GM12878 (cell line): ENCODE results near the gene TNFRSF8. TPM values are rescaled to one million over a fixed set of nuclear protein-coding genes. Genes with fewer than 3 reads are reported as not detected.

ENCODE experiments used
- ATAC-seq: fragments of 200-7000 bp; cut with Tn5 transposase; 3 replicates; pipeline ENCODE4 v1.9.1; 2020; ENCODE audit warnings: mild to moderate bottlenecking, moderate library complexity
- BruUV-seq: library from RNA; stranded (reverse); fragments of 400-500 nt; replicated peaks from 2 replicates; lab custom pipeline; 2021; lab: Mats Ljungman, UMichigan
- CTCF ChIA-PET: fragments of 300-600 bp; sonication (Branson Sonifier 250); formaldehyde crosslinking; extraction: SDS; loops from one replicate; lab custom pipeline; 2021; ENCODE audit warnings: inconsistent platforms; lab: Yijun Ruan, JAX
- POLR2A ChIA-PET: fragments of 350-600 bp; formaldehyde crosslinking; extraction: SDS; loops from one replicate; lab custom pipeline; 2021; ENCODE audit warnings: inconsistent platforms; lab: Charles Lee
- RAD21 ChIA-PET: fragments of 300-600 bp; sonication (Branson Sonifier 250); formaldehyde crosslinking; loops from one replicate; lab custom pipeline; 2023; ENCODE audit warnings: antibody characterized with exemption; ENCODE audit not compliant: unreplicated experiment; lab: Charles Lee
- SMC1A ChIA-PET: fragments of 300-600 bp; sonication (Branson Sonifier 250); formaldehyde crosslinking; loops from one replicate; lab custom pipeline; 2023; ENCODE audit not compliant: unreplicated experiment, uncharacterized antibody; lab: Charles Lee
- DNase-seq: peaks from one replicate; pipeline ENCODE4 v3.0.0-alpha.2; 2011; ENCODE audit warnings: low read depth, low spot score
- FAIRE-seq: peaks from 3 replicates; lab custom pipeline; 2011; peaks lifted over from hg19 to GRCh38; lab: Jason Lieb, UNC
- H2AFZ ChIP-seq: 2 replicates; pipeline ENCODE4 v1.6.0; 2011; ENCODE audit warnings: low read depth, low read length, control low read depth; ENCODE audit not compliant: control insufficient read depth
- H3K27ac ChIP-seq: 2 replicates; pipeline ENCODE4 v1.5.1; 2011; ENCODE audit warnings: control low read depth; ENCODE audit not compliant: control insufficient read depth, insufficient read depth
- H3K27me3 ChIP-seq, 2 experiments: replicated peaks in 1 of 2; 2 replicates each; pipeline versions ENCODE4 v1.6.0 to v1.6.1; 2011; ENCODE audit warnings: low read length in 1 of 2; ENCODE audit not compliant: control insufficient read depth in 2 of 2, insufficient read depth in 2 of 2
- H3K36me3 ChIP-seq, 2 experiments: 2 replicates each; pipeline ENCODE4 v1.5.1; 2011; ENCODE audit warnings: low read length in 1 of 2; ENCODE audit not compliant: control insufficient read depth in 2 of 2, insufficient read depth in 2 of 2
- H3K4me1 ChIP-seq: 2 replicates; pipeline ENCODE4 v1.6.1; 2011; ENCODE audit warnings: mild to moderate bottlenecking, low read length, moderate library complexity, mixed read lengths; ENCODE audit not compliant: control insufficient read depth, insufficient read depth
- H3K4me2 ChIP-seq: 2 replicates; pipeline ENCODE4 v1.6.0; 2011; ENCODE audit warnings: control low read depth; ENCODE audit not compliant: control insufficient read depth, insufficient read depth
- H3K4me3 ChIP-seq: fragments of 200-600 bp; sonication (generic); 2 replicates; pipeline ENCODE4 v1.5.1; 2016
- H3K79me2 ChIP-seq: 2 replicates; pipeline ENCODE4 v1.6.0; 2011; ENCODE audit warnings: low read length; ENCODE audit not compliant: control insufficient read depth, insufficient read depth
- H3K9ac ChIP-seq: 2 replicates; pipeline ENCODE4 v1.8.0; 2011; ENCODE audit warnings: low read length, control low read depth, mixed read lengths; ENCODE audit not compliant: control insufficient read depth, insufficient read depth
- H3K9me3 ChIP-seq: replicated peaks from 3 replicates; pipeline ENCODE4 v1.5.1; 2011; ENCODE audit warnings: mild to moderate bottlenecking, low read length; ENCODE audit not compliant: control insufficient read depth, insufficient read depth
- H4K20me1 ChIP-seq: 2 replicates; pipeline ENCODE4 v1.6.0; 2011; ENCODE audit not compliant: control insufficient read depth, insufficient read depth
- HDAC6 ChIP-seq: fragments of 200-600 bp; sonication (generic); IDR thresholded peaks from one replicate; pipeline ENCODE4 v1.8.0; 2017; ENCODE audit warnings: antibody characterized with exemption; ENCODE audit not compliant: unreplicated experiment
- HSF1 ChIP-seq: fragments of 150-350 bp; IDR thresholded peaks from 2 replicates; pipeline ENCODE4 v1.6.1; 2014; ENCODE audit warnings: mild to moderate bottlenecking, low read depth, low read length
- ZZZ3 ChIP-seq: IDR thresholded peaks from 2 replicates; pipeline ENCODE4 v1.6.1; 2011; ENCODE audit warnings: low read depth; ENCODE audit not compliant: control insufficient read depth, insufficient read length
- WGBS: methylation state at CpG from one replicate; pipeline ENCODE4 v1.1.6; 2016; ENCODE audit warnings: low lambda C conversion rate; ENCODE audit not compliant: insufficient replicate concordance, insufficient coverage; ENCODE audit errors: missing lambda C conversion rate; 5-methylcytosine and 5-hydroxymethylcytosine counted together
- in situ Hi-C: fragments of 300-500 bp; cut with MboI; formaldehyde crosslinking; loops from 9 replicates; pipeline ENCODE4 v1.14.3; 2018; ENCODE audit warnings: mixed read lengths
- intact Hi-C: fragments of 100-400 bp; cut with micrococcal nuclease; formaldehyde crosslinking; loops from one replicate; pipeline ENCODE4 v1.14.2; 2022; ENCODE audit not compliant: unreplicated experiment
- polyA plus RNA-seq, 11 experiments: library from polyadenylated mRNA; depleted of rRNA in 4 of 11; unstranded in 6 of 11; stranded (reverse) in 5 of 11; fragments of >200 nt; fragmentation: Nextera tagmentation in 4 of 11; fragmentation: Illumina TruSeq in 1 of 11; extraction: Ambion mirVana in 4 of 11; extraction: Trizol in 1 of 11; gene quantifications; 1 replicate in 1 of 11; 2 replicates in 10 of 11; pipeline versions ENCODE4 v1.2.1 to v1.2.3, GENCODE V29; 2011 to 2016; ENCODE audit warnings: inconsistent platforms in 2 of 11, missing spikeins in 2 of 11, low read depth in 1 of 11
- total RNA-seq, 4 experiments: library from RNA; depleted of rRNA in 3 of 4; stranded (reverse); fragments of >200 nt in 3 of 4; fragmentation: Illumina TruSeq in 1 of 4; extraction: Trizol in 1 of 4; gene quantifications; 2 replicates each; pipeline versions ENCODE4 v1.2.1 to v1.2.3, GENCODE V29; 2013 to 2021
- TF ChIP-seq, protein P1 (sequence below), 3 experiments: IDR thresholded peaks in 2 of 3; conservative IDR thresholded peaks in 1 of 3; 2 replicates each; pipeline ENCODE4 v1.5.1; 2011; ENCODE audit warnings: low read depth in 3 of 3, low read length in 3 of 3, mild to moderate bottlenecking in 3 of 3, control low read depth in 2 of 3, moderate library complexity in 2 of 3, inconsistent platforms in 1 of 3, mixed read lengths in 1 of 3; ENCODE audit not compliant: control insufficient read depth in 2 of 3, insufficient read depth in 1 of 3; ENCODE audit errors: extremely low read depth in 1 of 3

TNFRSF8 gene
- total and polyA plus RNA-seq, 10 of the 15 experiments (the other 5 are each of a cell fraction or from before 2014, with no cell fraction given): 9.8 to 114 (median 58.8) TPM

- POLR2A ChIA-PET: no interaction called here
- WGBS: 97% methylated on average over 10 of the region's 10 CpGs
- CTCF ChIA-PET: interaction anchor here (1.0 to 1.7 kb wide), 2 partner anchors 22 to 108 kb away, joined by 4 read pairs; no protein-coding TSS in a partner anchor
- RAD21 ChIA-PET: no interaction called here
- Histone ChIP-seq H4K20me1 (no peaks in the 10 kb centered on the region), H3K4me1 (no peaks in the 10 kb centered on the region), H2AFZ (no peak overlapping the region), H3K27ac (no peak overlapping the region), H3K27me3 (no peaks in the 10 kb centered on the region), H3K36me3 (peaks cover 31 to 32% of the 10 kb centered on the region in 2 experiments), H3K4me3 (no peak overlapping the region), H3K9ac (no peak overlapping the region), H3K9me3 (no peaks in the 10 kb centered on the region), H3K79me2 (no peaks in the 10 kb centered on the region; the same call in none of the 2 replicates), H3K4me2 (no peak overlapping the region)
- SMC1A ChIA-PET: interaction anchor here (0.6 to 1.2 kb wide), 2 partner anchors 11 to 22 kb away, joined by 3 to 4 read pairs; no protein-coding TSS in a partner anchor
- TF ChIP-seq HSF1: no peak
- TF ChIP-seq HDAC6: no peak
- TF ChIP-seq ZZZ3: no peak
- TF ChIP-seq, protein P1, sequence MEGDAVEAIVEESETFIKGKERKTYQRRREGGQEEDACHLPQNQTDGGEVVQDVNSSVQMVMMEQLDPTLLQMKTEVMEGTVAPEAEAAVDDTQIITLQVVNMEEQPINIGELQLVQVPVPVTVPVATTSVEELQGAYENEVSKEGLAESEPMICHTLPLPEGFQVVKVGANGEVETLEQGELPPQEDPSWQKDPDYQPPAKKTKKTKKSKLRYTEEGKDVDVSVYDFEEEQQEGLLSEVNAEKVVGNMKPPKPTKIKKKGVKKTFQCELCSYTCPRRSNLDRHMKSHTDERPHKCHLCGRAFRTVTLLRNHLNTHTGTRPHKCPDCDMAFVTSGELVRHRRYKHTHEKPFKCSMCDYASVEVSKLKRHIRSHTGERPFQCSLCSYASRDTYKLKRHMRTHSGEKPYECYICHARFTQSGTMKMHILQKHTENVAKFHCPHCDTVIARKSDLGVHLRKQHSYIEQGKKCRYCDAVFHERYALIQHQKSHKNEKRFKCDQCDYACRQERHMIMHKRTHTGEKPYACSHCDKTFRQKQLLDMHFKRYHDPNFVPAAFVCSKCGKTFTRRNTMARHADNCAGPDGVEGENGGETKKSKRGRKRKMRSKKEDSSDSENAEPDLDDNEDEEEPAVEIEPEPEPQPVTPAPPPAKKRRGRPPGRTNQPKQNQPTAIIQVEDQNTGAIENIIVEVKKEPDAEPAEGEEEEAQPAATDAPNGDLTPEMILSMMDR (IDR thresholded peaks at IDR 0.05 in 2 of 3, conservative IDR thresholded peaks at IDR 0.05 in 1 of 3; ENCODE audit: control insufficient read depth in 2 of 3, extremely low read depth in 1 of 3, insufficient read depth in 1 of 3, low read depth in 3 of 3, low read length in 3 of 3): no peak
- DNase-seq (no peak), ATAC-seq (no peak), FAIRE-seq (no peak)
- intact Hi-C loops: no loop called here
- in situ Hi-C loops: no loop called here
- no TSS peak for BruUV-seq
These were observed 39.0 kb downstream of the TNFRSF8 start for GRCh38 chr1:12102066-12102465.
